Measurements from ENCODE around the gene PRCD.

PRCD gene

GRCh38 chr17:76538281-76538931 lies 1.4 kb upstream of the PRCD start:
- no peaks in the 10 kb centered on the region for H3K36me3 ChIP-seq (ENCODE audit: insufficient read depth, low read depth, low read length)
- H3K4me3 ChIP-seq (ENCODE audit: low read length), result peak overlapping the region; percentile 57
- H3K27ac ChIP-seq (ENCODE audit: low read length), result no peak overlapping the region
- peaks cover 12% of the 10 kb centered on the region; the same call in 1 of the 2 replicates for H3K4me1 ChIP-seq (ENCODE audit: insufficient read depth, low read length)
- H3K27me3 ChIP-seq (ENCODE audit: insufficient read depth, low read length), result peaks cover 57% of the 10 kb centered on the region
- no peaks in the 10 kb centered on the region for H3K9me3 ChIP-seq (ENCODE audit: insufficient read depth, low read depth, low read length)
- no peak overlapping the region for H3K9ac ChIP-seq (ENCODE audit: low read depth, low read length)

DNA sequence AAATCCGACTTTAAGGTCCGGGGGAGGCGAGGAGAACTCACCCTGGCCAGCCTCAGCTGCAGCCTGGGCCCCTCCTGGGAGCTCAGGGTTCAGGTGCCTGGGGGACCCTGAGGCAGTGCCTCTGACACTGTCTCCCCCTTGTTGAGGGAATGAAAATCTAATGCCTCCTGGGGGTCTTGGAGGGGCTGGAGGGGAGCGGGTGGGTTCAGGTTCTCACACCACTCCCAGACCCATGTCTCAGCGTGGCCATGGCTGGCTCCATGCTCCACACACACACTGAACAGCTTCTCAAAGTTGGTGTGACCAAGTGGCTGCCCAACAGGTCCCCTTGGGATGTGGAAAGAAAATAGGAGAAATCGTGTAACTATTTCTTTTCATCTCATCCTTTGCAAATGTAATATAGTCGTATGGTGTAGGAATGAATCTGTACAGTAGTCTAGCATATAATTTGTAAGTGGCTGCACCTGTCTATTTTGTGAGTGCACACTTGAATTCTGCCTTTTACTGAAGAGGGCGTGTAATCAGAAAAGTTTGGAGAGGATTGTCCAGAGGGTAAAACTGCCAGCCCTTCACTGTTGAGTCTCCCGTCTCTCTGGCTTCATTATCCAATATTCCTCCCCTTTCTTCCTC lies 788 bp upstream of the PRCD start:
- H3K4me3 ChIP-seq (ENCODE audit: low read length), result 0 out of 2 replicates have a peak overlapping the region, but pooled peaks have one; percentile 57
- H3K9ac ChIP-seq (ENCODE audit: low read depth, low read length), result no peak overlapping the region
- H3K9me3 ChIP-seq (ENCODE audit: insufficient read depth, low read depth, low read length), result no peaks in the 10 kb centered on the region
- peaks cover 12% of the 10 kb centered on the region; the same call in 1 of the 2 replicates for H3K4me1 ChIP-seq (ENCODE audit: insufficient read depth, low read length)
- peaks cover 57% of the 10 kb centered on the region for H3K27me3 ChIP-seq (ENCODE audit: insufficient read depth, low read length)
- H3K27ac ChIP-seq (ENCODE audit: low read length), result no peak overlapping the region
- no peaks in the 10 kb centered on the region for H3K36me3 ChIP-seq (ENCODE audit: insufficient read depth, low read depth, low read length)

DNA sequence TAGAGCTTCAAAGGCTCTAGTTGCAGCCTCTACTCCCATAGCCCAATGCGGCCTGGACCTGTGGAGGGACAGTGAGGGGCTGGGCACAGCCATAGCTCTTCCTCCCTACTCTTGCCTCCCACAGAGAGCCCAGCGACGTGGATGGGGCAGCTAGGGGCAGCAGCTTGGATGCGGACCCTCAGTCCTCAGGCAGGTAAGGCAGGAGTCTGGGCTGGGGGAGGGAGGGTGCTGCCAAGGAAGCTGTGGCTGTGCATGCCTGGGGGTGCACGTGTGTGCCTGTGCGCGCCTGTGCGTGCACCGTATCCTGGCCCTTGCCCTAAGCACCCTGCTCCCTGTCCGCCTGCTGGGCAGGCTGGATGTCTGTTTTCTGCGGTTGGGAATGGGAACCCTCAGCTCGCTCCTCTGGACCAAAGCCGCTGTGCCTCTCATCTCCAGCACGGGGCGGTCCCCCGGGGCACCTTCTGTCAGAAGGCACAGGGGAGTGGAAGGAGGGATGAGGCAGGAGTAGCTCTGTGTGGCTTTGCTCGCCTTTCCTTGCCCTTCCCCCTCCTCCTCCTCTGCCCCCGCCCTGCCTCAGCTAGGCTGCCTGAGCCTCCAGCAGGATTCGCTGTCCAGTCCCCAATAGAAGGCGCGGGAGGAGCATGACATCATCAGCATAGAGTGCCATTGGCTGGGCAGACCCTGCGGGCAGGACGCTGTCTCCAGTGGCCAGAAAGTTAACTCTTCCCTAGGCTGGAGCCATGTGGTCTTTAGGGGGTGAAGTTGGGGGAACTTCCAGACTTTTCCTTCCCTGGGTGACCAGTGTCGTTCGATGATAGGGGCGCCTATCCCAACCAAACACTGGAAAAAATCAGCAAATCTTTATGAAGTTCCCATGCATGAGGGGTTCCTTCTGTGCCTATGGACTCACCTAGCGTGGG lies 797 bp downstream of the PRCD start:
- H3K9ac ChIP-seq (ENCODE audit: low read depth, low read length), result peak overlapping the region; percentile 53; the same call in 1 of the 2 replicates
- no peak overlapping the region for H3K27ac ChIP-seq (ENCODE audit: low read length)
- H3K36me3 ChIP-seq (ENCODE audit: insufficient read depth, low read depth, low read length), result no peaks in the 10 kb centered on the region
- peak overlapping the region; percentile 62 for H3K4me3 ChIP-seq (ENCODE audit: low read length)
- H3K9me3 ChIP-seq (ENCODE audit: insufficient read depth, low read depth, low read length), result no peaks in the 10 kb centered on the region
- H3K27me3 ChIP-seq (ENCODE audit: insufficient read depth, low read length), result peaks cover 53% of the 10 kb centered on the region
- H3K4me1 ChIP-seq (ENCODE audit: insufficient read depth, low read length), result peaks cover 12% of the 10 kb centered on the region; the same call in 1 of the 2 replicates

DNA sequence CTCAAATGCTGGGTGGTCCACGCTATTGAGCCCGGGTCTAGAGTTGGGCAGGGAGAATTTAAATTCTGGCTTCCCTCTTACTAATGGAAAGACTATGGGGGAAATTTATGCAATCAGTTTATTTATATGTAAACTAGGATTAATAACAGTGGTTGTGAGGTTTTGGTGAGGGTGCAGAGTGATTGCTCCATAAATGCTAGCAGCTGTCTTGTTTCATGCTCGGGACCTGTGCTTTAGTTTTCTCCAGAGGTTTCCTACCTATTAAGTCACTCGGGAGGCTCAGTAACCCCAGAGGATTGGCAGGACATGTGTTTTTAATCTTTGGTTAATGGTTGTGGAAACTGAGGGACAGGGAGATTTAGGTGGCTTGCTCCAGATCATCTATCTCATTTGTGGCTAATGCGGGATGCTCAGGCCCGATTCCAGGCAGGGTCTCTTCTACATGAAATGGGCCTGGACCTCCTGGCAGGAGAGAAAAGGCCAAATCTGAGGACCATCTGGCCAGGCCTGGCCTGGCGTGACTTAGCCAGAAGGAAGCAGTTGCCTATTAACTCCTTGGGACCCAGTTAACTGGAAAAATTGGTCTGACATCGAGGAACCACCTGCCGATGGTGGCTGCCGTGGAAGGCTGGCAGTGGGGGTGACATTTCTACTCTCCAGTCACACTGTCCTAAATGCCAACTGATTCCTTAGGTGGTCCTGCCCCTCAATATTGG lies 2.1 kb downstream of the PRCD start:
- peak overlapping the region; percentile 39; the same call in 1 of the 2 replicates for H3K9ac ChIP-seq (ENCODE audit: low read depth, low read length)
- H3K27ac ChIP-seq (ENCODE audit: low read length), result no peak overlapping the region
- H3K36me3 ChIP-seq (ENCODE audit: insufficient read depth, low read depth, low read length), result no peaks in the 10 kb centered on the region

GRCh38 chr17:76542566-76542971 lies 2.7 kb downstream of the PRCD start:
- Histone ChIP-seq H3K27ac (ENCODE audit: low read length) (no peak overlapping the region), H3K4me1 (ENCODE audit: insufficient read depth, low read length) (peaks cover 15% of the 10 kb centered on the region), H3K9me3 (ENCODE audit: insufficient read depth, low read depth, low read length) (no peaks in the 10 kb centered on the region), H3K9ac (ENCODE audit: low read depth, low read length) (no peak overlapping the region), H3K4me3 (ENCODE audit: low read length) (no peak overlapping the region), H3K27me3 (ENCODE audit: insufficient read depth, low read length) (peaks cover 37% of the 10 kb centered on the region), H3K36me3 (ENCODE audit: insufficient read depth, low read depth, low read length) (no peaks in the 10 kb centered on the region)

More for the DNA sequence above, 2.1 kb downstream of the PRCD start:
- Histone ChIP-seq H3K4me1 (ENCODE audit: insufficient read depth, low read length) (peaks cover 12% of the 10 kb centered on the region), H3K4me3 (ENCODE audit: low read length) (no peak overlapping the region), H3K9me3 (ENCODE audit: insufficient read depth, low read depth, low read length) (no peaks in the 10 kb centered on the region), H3K27me3 (ENCODE audit: insufficient read depth, low read length) (peaks cover 43% of the 10 kb centered on the region)

- H3K27me3 ChIP-seq (ENCODE audit: insufficient read depth, low read length), result peaks cover 33% of the 10 kb centered on the region
- no peak overlapping the region for H3K27ac ChIP-seq (ENCODE audit: low read length)
- no peak overlapping the region for H3K4me3 ChIP-seq (ENCODE audit: low read length)
- no peaks in the 10 kb centered on the region for H3K9me3 ChIP-seq (ENCODE audit: insufficient read depth, low read depth, low read length)
- no peaks in the 10 kb centered on the region for H3K36me3 ChIP-seq (ENCODE audit: insufficient read depth, low read depth, low read length)
- no peak overlapping the region for H3K9ac ChIP-seq (ENCODE audit: low read depth, low read length)
- H3K4me1 ChIP-seq (ENCODE audit: insufficient read depth, low read length), result peaks cover 15% of the 10 kb centered on the region
These were observed 3.1 kb downstream of the PRCD start for GRCh38 chr17:76542984-76543383.

- no peaks in the 10 kb centered on the region for H3K9me3 ChIP-seq (ENCODE audit: insufficient read depth, low read depth, low read length)
- H3K27ac ChIP-seq (ENCODE audit: low read length), result no peak overlapping the region
- H3K4me3 ChIP-seq (ENCODE audit: low read length), result no peak overlapping the region
- peaks cover 29% of the 10 kb centered on the region for H3K27me3 ChIP-seq (ENCODE audit: insufficient read depth, low read length)
- H3K4me1 ChIP-seq (ENCODE audit: insufficient read depth, low read length), result peaks cover 15% of the 10 kb centered on the region
- no peaks in the 10 kb centered on the region for H3K36me3 ChIP-seq (ENCODE audit: insufficient read depth, low read depth, low read length)
- no peak overlapping the region for H3K9ac ChIP-seq (ENCODE audit: low read depth, low read length)
These were observed 3.6 kb downstream of the PRCD start for GRCh38 chr17:76543482-76543825.

- H3K9me3 ChIP-seq (ENCODE audit: insufficient read depth, low read depth, low read length), result no peaks in the 10 kb centered on the region
- H3K9ac ChIP-seq (ENCODE audit: low read depth, low read length), result no peak overlapping the region
- H3K4me1 ChIP-seq (ENCODE audit: insufficient read depth, low read length), result peaks cover 15% of the 10 kb centered on the region
- H3K36me3 ChIP-seq (ENCODE audit: insufficient read depth, low read depth, low read length), result no peaks in the 10 kb centered on the region
- H3K27ac ChIP-seq (ENCODE audit: low read length), result no peak overlapping the region
- H3K27me3 ChIP-seq (ENCODE audit: insufficient read depth, low read length), result peaks cover 23% of the 10 kb centered on the region
- no peak overlapping the region for H3K4me3 ChIP-seq (ENCODE audit: low read length)
These were observed 4.1 kb downstream of the PRCD start for GRCh38 chr17:76543826-76544545.

DNA sequence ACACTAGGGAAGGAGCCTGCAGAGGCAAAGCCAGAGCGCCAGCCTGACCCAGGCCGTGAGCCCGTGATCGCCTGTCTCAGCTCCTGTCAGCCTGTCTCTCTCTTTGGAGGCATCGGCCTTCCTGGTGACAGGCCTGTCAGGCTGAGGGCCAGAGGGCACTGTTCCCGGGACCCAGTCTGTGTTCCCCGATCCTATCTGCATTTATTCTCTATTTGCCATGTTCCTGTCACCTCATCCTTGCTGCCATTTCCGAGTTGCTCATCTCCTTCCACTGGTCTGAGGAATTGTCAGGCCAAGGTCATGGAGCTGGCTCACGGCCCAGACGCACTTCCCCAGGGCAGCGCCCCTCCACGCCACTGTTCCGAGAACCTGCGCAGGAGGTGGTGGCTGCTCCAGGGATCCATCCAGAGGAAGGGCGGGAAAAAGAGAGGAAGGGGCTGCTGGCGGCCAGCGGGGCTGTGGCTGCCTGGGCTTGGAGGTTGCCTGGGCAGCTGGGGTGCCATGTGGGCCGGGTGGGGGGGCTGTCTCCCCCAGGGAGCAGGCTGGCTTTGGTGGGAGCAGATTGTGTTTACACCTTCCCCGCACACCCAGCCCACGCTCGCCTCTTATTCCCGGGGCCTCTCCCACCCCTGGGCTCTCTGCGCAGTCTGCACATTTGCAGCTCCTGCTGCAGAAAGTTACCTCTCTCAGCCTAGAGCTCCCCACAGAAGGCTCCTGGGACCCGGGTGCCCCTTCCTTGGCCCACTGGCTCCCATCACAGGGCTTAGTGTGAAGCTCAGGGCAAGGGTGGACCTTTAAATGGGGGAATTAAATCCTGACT lies 4.9 kb downstream of the PRCD start:
- Histone ChIP-seq H3K9ac (ENCODE audit: low read depth, low read length) (no peak overlapping the region), H3K4me3 (ENCODE audit: low read length) (no peak overlapping the region), H3K4me1 (ENCODE audit: insufficient read depth, low read length) (peaks cover 15% of the 10 kb centered on the region), H3K27me3 (ENCODE audit: insufficient read depth, low read length) (peaks cover 16% of the 10 kb centered on the region), H3K9me3 (ENCODE audit: insufficient read depth, low read depth, low read length) (no peaks in the 10 kb centered on the region), H3K36me3 (ENCODE audit: insufficient read depth, low read depth, low read length) (no peaks in the 10 kb centered on the region), H3K27ac (ENCODE audit: low read length) (no peak overlapping the region)

DNA sequence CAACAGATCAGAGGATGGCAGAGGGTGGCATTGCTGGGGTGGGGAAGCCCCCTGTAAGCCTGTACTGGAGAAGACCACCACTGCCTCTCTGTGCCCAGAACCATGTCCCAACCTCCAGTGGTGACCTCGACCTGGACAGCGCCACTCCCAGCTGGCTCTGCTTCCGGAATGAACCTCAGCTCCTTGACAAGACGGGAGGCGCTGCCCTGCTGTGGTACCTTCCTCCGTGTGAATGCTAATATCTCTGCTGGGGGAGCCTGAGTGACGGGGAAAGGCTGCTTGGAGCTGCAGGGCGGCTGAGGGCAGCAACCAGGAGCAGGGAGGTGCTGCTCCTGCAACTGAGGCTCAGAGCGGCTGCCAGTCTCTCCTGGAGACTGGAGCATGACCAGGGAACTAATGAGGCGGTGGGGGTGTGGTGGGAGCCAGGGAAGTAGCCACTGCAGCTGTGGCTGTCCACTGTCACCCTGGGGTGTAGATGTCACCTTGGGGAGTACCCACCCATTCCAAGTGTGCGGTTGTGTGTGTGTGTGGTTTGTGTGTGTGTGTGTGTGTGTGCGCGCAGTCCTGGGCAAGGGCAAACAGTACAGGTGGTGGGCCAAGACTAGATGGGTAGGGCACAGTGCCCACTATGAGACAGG lies 6.2 kb downstream of the PRCD start:
- H3K4me1 ChIP-seq (ENCODE audit: insufficient read depth, low read length), result peaks cover 15% of the 10 kb centered on the region
- H3K27ac ChIP-seq (ENCODE audit: low read length), result no peak overlapping the region
- no peaks in the 10 kb centered on the region for H3K9me3 ChIP-seq (ENCODE audit: insufficient read depth, low read depth, low read length)
- H3K27me3 ChIP-seq (ENCODE audit: insufficient read depth, low read length), result peaks cover 8% of the 10 kb centered on the region; the same call in 1 of the 2 replicates
- no peak overlapping the region for H3K9ac ChIP-seq (ENCODE audit: low read depth, low read length)
- H3K4me3 ChIP-seq (ENCODE audit: low read length), result no peak overlapping the region
- H3K36me3 ChIP-seq (ENCODE audit: insufficient read depth, low read depth, low read length), result no peaks in the 10 kb centered on the region
